ENCODE data around the gene RNF214.

The RNF214 gene

DNA sequence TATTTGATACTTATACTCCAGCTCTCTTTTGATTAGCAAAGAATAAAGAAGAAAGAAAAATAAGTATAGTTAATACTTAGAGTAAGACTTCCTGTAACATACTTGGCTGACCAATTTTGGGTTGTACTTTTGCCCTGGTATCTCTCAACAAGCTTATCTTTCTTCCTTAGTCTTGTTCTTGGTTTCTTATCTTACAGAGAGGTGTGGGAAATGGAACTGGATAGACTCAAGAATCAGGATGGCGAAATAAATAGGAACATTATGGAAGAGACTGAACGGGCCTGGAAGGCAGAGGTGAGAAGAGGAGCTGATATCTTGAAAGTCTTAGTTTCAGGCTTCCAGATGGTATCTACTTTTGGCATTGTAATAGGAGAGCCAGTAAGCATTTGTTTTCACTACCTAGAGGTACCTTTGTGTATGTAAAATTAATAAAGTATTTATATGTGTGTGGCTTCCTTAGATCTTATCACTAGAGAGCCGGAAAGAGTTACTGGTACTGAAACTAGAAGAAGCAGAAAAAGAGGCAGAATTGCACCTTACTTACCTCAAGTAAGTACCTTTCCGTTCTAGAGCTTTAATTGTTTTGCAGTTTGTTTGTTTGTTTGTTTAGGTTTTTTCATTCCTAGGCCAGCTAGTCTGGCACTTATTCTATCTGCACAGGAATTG is 47.4 kb downstream of the RNF214 start:
- WGBS (ENCODE audit: extremely low coverage, insufficient coverage, insufficient read length) = no CpG with 5 or more reads among the region's 4 CpGs
- Histone ChIP-seq H3K14ac (ENCODE audit: low read length) (no peak overlapping the region), H2BK12ac (ENCODE audit: low read length) (no peak overlapping the region)

DNA sequence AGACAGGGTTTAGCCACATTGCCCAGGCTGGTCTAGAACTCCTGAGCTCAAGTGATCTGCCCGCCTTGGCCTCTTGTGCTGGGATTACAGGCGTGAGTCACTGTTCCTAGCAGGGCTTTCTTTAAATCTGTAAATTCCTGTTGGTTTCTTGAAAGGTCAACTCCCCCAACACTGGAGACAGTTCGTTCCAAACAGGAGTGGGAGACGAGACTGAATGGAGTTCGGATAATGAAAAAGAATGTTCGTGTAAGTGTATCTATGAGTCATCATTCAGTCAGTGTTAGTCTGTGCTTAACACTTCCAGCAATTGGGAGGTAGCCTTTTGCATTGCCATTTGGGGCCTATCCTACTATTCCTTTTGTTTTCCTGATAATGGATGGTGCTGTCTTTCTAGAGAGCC is 48.7 kb downstream of the RNF214 start:
- no CpG with 5 or more reads among the region's 6 CpGs for WGBS (ENCODE audit: extremely low coverage, insufficient coverage, insufficient read length)
- no peak overlapping the region for H3K18ac ChIP-seq (ENCODE audit: low read length)
- no peaks in the 10 kb centered on the region for H3K27me3 ChIP-seq (ENCODE audit: insufficient read depth, low read length)
- no peak overlapping the region for H2BK5ac ChIP-seq (ENCODE audit: low read depth, low read length, poor library complexity)
- H3K79me2 ChIP-seq (ENCODE audit: control insufficient read depth, insufficient read depth, low read length, poor library complexity) = no peaks in the 10 kb centered on the region
- H3K23ac ChIP-seq (ENCODE audit: low read length) = no peak overlapping the region
- peak; percentile 9 to 17 for DNase-seq
- H4K12ac ChIP-seq (ENCODE audit: low read depth, low read length) = no peak overlapping the region
- H4K8ac ChIP-seq (ENCODE audit: low read depth, low read length) = no peak overlapping the region
- no peak overlapping the region for H2AK5ac ChIP-seq (ENCODE audit: low read length)
- H3K4me2 ChIP-seq (ENCODE audit: low read length) = no peak overlapping the region
- no peak overlapping the region for H4K91ac ChIP-seq (ENCODE audit: low read depth, low read length)
- H3K9ac ChIP-seq (ENCODE audit: low read length) = no peak overlapping the region
- H3K9me3 ChIP-seq (ENCODE audit: insufficient read depth, low read depth, low read length) = no peaks in the 10 kb centered on the region
- no peak overlapping the region for H2BK12ac ChIP-seq (ENCODE audit: low read length)
- no peaks in the 10 kb centered on the region for H3K79me1 ChIP-seq (ENCODE audit: low read length)
- H2BK120ac ChIP-seq (ENCODE audit: insufficient read depth, low read length, poor library complexity) = no peak overlapping the region
- H3K36me3 ChIP-seq (ENCODE audit: control insufficient read depth in 1 of 2, insufficient read depth in 2 of 2, low read length in 2 of 2) = peaks cover 9 to 16% of the 10 kb centered on the region in 2 experiments
- peak overlapping the region; percentile 72 for H3K27ac ChIP-seq (ENCODE audit: low read depth, low read length)
- H3K4me1 ChIP-seq (ENCODE audit: control insufficient read depth in 1 of 2, insufficient read depth in 2 of 2, low read length in 2 of 2) = peaks cover 11 to 13% of the 10 kb centered on the region in 2 experiments
- no peak overlapping the region for H3K14ac ChIP-seq (ENCODE audit: low read length)
- H2AFZ ChIP-seq (ENCODE audit: insufficient read depth, low read length, poor library complexity) = no peak overlapping the region
- H3K4me3 ChIP-seq (ENCODE audit: low read depth, low read length) = no peak overlapping the region
- no peak overlapping the region for H3K4ac ChIP-seq (ENCODE audit: low read depth, low read length)

More for the DNA sequence above, 47.4 kb downstream of the RNF214 start:
- Histone ChIP-seq H3K79me2 (ENCODE audit: control insufficient read depth, insufficient read depth, low read length, poor library complexity) (no peaks in the 10 kb centered on the region), H3K36me3 (ENCODE audit: control insufficient read depth in 1 of 2, insufficient read depth in 2 of 2, low read length in 2 of 2) (peaks cover 8 to 13% of the 10 kb centered on the region in 2 experiments), H4K12ac (ENCODE audit: low read depth, low read length) (no peak overlapping the region), H2AK5ac (ENCODE audit: low read length) (no peak overlapping the region), H3K23ac (ENCODE audit: low read length) (no peak overlapping the region), H3K4me3 (ENCODE audit: low read depth, low read length) (no peak overlapping the region), H4K91ac (ENCODE audit: low read depth, low read length) (no peak overlapping the region), H3K18ac (ENCODE audit: low read length) (no peak overlapping the region), H3K79me1 (ENCODE audit: low read length) (no peaks in the 10 kb centered on the region), H2BK120ac (ENCODE audit: insufficient read depth, low read length, poor library complexity) (no peak overlapping the region), H2BK5ac (ENCODE audit: low read depth, low read length, poor library complexity) (no peak overlapping the region), H3K27me3 (ENCODE audit: insufficient read depth, low read length) (no peaks in the 10 kb centered on the region), H2AFZ (ENCODE audit: insufficient read depth, low read length, poor library complexity) (no peak overlapping the region), H3K27ac (ENCODE audit: low read depth, low read length) (no peak overlapping the region), H3K4ac (ENCODE audit: low read depth, low read length) (no peak overlapping the region), H3K9ac (ENCODE audit: low read length) (no peak overlapping the region), H3K9me3 (ENCODE audit: insufficient read depth, low read depth, low read length) (no peaks in the 10 kb centered on the region), H4K8ac (ENCODE audit: low read depth, low read length) (no peak overlapping the region), H3K4me2 (ENCODE audit: low read length) (no peak overlapping the region), H3K4me1 (ENCODE audit: control insufficient read depth in 1 of 2, insufficient read depth in 2 of 2, low read length in 2 of 2) (peaks cover 11 to 13% of the 10 kb centered on the region in 2 experiments)
- peak in 1 of 2 donors; percentile 22 for DNase-seq

DNA sequence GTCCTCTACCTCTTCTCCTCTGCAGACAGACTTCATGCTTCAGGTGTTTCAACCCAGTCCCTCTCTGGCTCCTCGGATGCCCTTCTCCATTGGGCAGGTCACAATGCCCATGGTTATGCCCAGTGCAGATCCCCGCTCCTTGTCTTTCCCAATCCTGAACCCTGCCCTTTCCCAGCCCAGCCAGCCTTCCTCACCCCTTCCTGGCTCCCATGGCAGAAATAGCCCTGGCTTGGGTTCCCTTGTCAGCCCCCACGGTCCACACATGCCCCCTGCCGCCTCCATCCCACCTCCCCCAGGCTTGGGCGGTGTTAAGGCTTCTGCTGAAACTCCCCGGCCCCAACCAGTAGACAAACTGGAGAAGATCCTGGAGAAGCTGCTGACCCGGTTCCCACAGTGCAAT is 49.4 kb downstream of the RNF214 start:
- Histone ChIP-seq H4K8ac (ENCODE audit: low read depth, low read length) (no peak overlapping the region), H2BK120ac (ENCODE audit: insufficient read depth, low read length, poor library complexity) (peak overlapping the region; percentile 54), H3K79me2 (ENCODE audit: control insufficient read depth, insufficient read depth, low read length, poor library complexity) (no peaks in the 10 kb centered on the region), H4K12ac (ENCODE audit: low read depth, low read length) (no peak overlapping the region), H3K4me3 (ENCODE audit: low read depth, low read length) (no peak overlapping the region), H3K27ac (ENCODE audit: low read depth, low read length) (peak overlapping the region; percentile 15), H3K23ac (ENCODE audit: low read length) (no peak overlapping the region), H3K36me3 (ENCODE audit: control insufficient read depth in 1 of 2, insufficient read depth in 2 of 2, low read length in 2 of 2) (peaks cover 9 to 18% of the 10 kb centered on the region in 2 experiments), H3K18ac (ENCODE audit: low read length) (peak overlapping the region; percentile 26), H3K9me3 (ENCODE audit: insufficient read depth, low read depth, low read length) (no peaks in the 10 kb centered on the region), H3K14ac (ENCODE audit: low read length) (no peak overlapping the region), H3K4me2 (ENCODE audit: low read length) (no peak overlapping the region), H4K91ac (ENCODE audit: low read depth, low read length) (peak overlapping the region; percentile 10), H3K4me1 (ENCODE audit: control insufficient read depth in 1 of 2, insufficient read depth in 2 of 2, low read length in 2 of 2) (peaks cover 11 to 13% of the 10 kb centered on the region in 2 experiments), H3K4ac (ENCODE audit: low read depth, low read length) (no peak overlapping the region), H3K79me1 (ENCODE audit: low read length) (no peaks in the 10 kb centered on the region), H3K9ac (ENCODE audit: low read length) (no peak overlapping the region), H2AFZ (ENCODE audit: insufficient read depth, low read length, poor library complexity) (no peak overlapping the region), H2BK12ac (ENCODE audit: low read length) (peak overlapping the region; percentile 20), H2AK5ac (ENCODE audit: low read length) (peak overlapping the region; percentile 60), H2BK5ac (ENCODE audit: low read depth, low read length, poor library complexity) (no peak overlapping the region), H3K27me3 (ENCODE audit: insufficient read depth, low read length) (no peaks in the 10 kb centered on the region)
- WGBS (ENCODE audit: extremely low coverage, insufficient coverage, insufficient read length) = no CpG with 5 or more reads among the region's 7 CpGs
- no peak for DNase-seq

DNA sequence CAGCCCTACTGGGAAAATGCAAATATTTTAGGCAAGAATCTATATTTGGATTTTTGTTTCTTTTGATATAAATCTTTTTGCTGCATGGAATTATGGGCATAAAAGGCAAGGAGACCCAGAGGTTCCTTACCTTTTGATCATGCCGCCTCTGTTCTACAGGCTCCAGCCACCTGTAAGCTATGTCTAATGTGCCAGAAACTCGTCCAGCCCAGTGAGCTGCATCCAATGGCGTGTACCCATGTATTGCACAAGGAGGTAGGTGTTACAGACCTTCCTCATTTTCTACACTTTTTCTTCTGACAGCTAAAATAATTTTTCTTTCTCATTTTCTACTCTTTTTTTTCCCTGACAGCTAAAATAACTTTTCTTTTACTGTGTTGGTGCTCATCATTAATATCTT is 50.5 kb downstream of the RNF214 start:
- Histone ChIP-seq H3K79me1 (ENCODE audit: low read length) (no peaks in the 10 kb centered on the region), H3K18ac (ENCODE audit: low read length) (no peak overlapping the region), H4K91ac (ENCODE audit: low read depth, low read length) (no peak overlapping the region), H2BK5ac (ENCODE audit: low read depth, low read length, poor library complexity) (no peak overlapping the region), H3K14ac (ENCODE audit: low read length) (no peak overlapping the region), H4K12ac (ENCODE audit: low read depth, low read length) (no peak overlapping the region), H3K27me3 (ENCODE audit: insufficient read depth, low read length) (no peaks in the 10 kb centered on the region), H3K36me3 (ENCODE audit: control insufficient read depth in 1 of 2, insufficient read depth in 2 of 2, low read length in 2 of 2) (peaks cover 9 to 23% of the 10 kb centered on the region in 2 experiments), H2AFZ (ENCODE audit: insufficient read depth, low read length, poor library complexity) (no peak overlapping the region), H2BK12ac (ENCODE audit: low read length) (no peak overlapping the region), H4K8ac (ENCODE audit: low read depth, low read length) (no peak overlapping the region), H3K27ac (ENCODE audit: low read depth, low read length) (no peak overlapping the region), H3K4me3 (ENCODE audit: low read depth, low read length) (no peak overlapping the region), H3K79me2 (ENCODE audit: control insufficient read depth, insufficient read depth, low read length, poor library complexity) (no peaks in the 10 kb centered on the region), H2BK120ac (ENCODE audit: insufficient read depth, low read length, poor library complexity) (no peak overlapping the region), H3K4me1 (ENCODE audit: control insufficient read depth in 1 of 2, insufficient read depth in 2 of 2, low read length in 2 of 2) (peaks cover 11 to 13% of the 10 kb centered on the region in 2 experiments), H2AK5ac (ENCODE audit: low read length) (no peak overlapping the region), H3K4ac (ENCODE audit: low read depth, low read length) (no peak overlapping the region), H3K4me2 (ENCODE audit: low read length) (no peak overlapping the region), H3K23ac (ENCODE audit: low read length) (no peak overlapping the region), H3K9ac (ENCODE audit: low read length) (no peak overlapping the region), H3K9me3 (ENCODE audit: insufficient read depth, low read depth, low read length) (no peaks in the 10 kb centered on the region)
- WGBS (ENCODE audit: extremely low coverage, insufficient coverage, insufficient read length) = no CpG with 5 or more reads among the region's 3 CpGs
- no peak for DNase-seq
